Stimulated activated CD4-positive, alpha-beta T cell treated with anti-CD3 and anti-CD28 coated beads, TNF-alpha, amount 100 ng/mL, for 24 hours (primary cell): ENCODE measurements around the gene DNAJC13.
"Not testable (repeated sequence)": the region's sequence is repeated elsewhere in the genome, so short reads cannot be mapped to it uniquely, and the experiment has no call there.

ENCODE experiments used
- DNase-seq, 3 experiments: peaks; one replicate each; pipeline ENCODE4 v3.0.0-alpha.2; 2020; ENCODE audit warnings: low read depth in 3 of 3

Gene DNAJC13

DNA sequence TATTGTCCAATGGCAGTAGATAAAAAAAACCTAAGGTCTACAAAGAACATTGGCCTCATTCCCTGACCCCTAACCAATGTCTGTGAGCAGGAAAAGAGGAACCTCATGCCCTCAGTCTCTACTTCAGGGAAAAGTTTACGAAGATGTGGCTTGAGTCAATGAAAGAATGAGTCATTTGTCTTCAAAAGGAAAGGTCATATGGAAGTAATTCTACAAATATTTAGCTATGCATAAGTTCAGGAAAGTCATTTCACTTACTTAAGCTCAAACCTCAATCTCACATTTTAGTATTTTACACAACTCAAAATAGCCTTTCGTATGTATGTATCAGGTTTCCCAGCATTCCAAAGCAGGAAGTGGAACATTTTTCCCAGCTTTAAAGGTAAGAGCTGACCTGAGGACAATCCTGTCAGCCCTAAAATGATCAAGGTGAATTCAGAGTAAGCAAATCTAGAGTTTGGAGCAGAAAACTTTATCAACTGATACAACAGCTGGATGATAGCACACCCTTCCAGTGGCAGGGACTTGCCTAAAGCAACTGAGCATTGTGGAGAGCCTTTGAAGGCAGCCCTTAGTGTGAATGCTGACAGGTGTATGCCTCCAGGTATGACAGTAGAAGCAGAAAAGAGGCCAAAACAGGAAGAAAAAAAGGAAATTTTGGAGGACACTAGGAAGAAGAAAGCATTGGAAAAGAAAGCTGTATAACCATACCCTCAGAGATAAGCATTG lies 125.9 kb downstream of the DNAJC13 start:
- DNase-seq = no peak

DNA sequence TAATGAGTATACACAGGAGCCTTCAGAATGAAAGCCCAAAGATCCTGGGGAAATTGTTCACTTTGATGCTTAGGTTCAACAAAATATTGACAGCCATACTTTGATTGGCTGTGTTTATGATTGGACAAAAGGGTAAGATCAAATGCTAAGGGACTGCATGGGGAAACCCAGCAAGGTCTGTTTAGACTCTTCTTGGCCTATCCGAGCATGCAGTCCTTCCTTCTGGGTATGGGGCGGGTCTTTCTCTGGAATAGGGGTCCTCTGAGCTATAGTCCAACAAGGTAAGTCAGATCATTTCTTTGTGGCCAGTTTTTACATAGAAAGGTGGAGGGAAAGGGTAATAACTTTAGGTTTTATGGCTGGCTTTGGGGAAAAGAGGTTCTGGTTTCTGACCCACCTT lies 126.8 kb downstream of the DNAJC13 start:
- DNase-seq = no peak

DNA sequence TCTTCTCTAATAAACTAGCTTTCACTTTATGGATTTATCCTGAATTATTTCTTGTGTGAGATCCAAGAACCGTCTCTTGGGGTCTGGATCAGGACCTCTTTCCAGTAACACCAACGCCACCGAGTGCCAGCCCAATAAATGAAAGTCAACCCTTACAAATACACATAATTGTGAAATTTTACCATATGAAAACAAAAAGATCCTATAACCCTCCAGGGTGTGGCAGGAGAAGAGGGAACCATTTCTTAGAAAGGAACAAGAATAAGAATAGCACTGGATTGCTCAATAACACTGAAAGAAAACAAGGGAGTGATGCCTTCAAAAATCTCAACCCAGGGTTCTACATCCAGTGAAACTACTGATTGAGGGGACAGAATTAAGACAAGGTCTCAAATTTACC lies 128.2 kb downstream of the DNAJC13 start:
- no peak for DNase-seq

DNA sequence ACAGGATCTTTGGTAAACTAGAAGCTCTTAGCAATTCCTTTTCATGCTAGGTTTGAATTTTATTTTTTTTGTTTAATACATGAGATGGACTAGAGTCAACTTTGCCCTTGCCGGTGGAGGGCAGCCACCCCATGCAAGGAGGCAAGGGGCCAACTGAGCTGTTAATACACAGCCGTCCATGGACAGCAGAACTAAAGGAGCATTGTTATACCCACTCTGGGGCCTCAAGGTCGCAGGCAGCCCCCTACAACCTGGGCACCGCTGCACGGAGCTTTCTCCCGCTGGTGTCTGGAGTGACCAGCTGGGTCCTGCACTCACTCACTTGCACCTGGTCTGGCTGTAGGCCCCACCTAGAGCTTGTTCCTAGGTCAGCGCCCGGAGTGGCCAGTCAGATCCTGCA lies 131.9 kb downstream of the DNAJC13 start:
- DNase-seq = no peak

DNA sequence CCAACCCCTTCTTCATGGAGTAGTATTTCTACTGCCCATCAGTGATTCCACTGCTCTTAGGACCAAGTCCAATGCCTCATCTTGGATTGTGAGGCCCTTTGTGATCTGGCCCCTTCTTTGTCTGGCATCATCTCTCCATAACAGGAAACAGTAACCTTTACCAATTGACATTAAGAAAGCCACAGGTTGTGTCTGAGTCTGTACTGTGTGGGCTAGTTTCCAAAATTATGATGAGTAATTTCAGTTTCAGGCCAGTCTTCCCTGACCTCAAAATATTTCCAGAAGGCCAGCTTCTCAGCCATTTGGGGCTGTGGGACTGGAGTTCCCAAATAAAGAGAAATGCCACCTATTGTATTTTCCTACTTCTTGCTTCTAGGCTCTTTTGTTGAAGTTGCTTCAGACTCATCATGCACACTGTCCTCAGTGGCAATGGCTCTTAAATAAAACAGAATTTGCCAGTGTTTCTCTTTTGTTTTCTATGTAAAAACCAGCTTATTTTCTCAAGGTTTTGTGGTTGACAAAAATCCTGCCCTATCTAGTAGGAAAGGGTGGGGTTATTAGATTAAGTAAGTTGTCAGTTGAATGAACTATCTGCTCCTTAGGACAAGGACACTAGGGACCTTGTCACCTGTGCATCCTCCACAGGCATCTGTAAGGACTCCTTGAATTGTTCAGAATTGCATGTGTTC lies 132.7 kb downstream of the DNAJC13 start:
- DNase-seq = no peak

DNA sequence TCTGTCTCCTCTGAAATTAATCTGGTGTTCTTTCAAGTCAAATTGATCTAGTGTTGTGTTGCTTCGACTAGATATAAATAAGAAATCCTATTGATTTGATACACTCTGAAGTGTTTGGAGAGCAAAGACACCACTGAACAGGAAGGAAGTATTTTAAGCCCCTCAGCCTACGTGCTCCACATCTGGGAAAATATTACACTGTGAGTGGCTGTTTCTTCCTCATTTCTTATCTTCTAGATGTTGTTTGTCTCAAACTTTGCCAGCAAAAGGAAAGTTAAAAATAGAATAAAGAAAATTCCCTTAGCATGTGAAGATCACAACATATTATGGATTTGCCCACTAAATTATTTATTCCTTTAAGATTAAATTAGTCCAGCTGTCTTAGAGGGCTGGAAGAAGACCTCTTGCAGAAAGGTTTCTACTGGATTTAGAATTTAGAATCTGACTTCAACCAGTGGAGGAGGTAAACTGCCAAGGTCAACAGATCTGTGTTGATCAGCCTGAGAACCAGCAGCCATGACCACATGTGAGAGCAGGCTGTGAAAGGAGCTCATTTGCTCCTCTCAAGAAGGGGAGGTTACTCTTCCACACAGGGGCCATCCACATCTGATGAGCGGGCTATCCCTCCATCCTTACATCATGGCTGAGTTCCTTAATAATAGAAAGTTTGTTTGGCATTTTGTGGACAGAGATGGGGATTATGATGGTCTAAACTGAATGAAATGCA lies 133.4 kb downstream of the DNAJC13 start:
- no peak for DNase-seq

DNA sequence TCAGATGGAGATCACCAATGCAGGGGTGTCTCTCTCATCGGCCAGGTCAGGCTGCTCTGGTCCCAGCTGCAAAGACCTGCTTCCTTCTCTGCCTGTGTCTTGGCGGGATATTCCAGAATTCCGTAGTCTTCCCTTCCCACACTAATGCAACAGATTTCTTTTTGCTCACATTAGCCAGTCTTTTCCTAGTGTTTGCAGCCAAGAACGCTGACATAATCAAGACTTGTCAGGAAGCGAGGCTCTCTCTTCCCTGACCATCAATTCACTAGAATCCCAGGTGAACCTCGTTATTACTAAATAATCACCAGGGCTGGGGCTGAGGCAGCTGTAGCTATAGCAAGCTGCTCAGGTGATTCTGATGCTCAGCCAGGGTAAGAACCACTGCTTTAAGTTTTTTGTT lies 136.5 kb downstream of the DNAJC13 start:
- no peak for DNase-seq

DNA sequence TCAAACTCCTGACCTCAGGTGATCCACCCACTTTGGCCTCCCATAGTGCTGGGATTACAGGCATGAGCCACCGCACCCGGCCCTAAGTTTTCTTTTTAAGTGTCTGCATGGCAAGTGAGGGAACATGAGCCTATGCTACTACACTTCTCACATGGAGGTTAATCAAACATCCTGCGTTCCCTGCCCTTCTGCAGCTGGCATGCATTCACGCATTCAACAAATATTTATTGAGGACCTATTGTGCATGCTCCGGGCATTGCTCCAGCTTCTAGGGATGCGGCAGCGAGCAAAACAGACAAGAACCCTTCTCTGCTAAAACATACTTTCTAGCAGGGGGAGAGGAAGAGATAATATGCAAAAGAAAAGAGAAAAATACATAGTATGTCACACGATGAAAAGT lies 137.1 kb downstream of the DNAJC13 start:
- no peak for DNase-seq

DNA sequence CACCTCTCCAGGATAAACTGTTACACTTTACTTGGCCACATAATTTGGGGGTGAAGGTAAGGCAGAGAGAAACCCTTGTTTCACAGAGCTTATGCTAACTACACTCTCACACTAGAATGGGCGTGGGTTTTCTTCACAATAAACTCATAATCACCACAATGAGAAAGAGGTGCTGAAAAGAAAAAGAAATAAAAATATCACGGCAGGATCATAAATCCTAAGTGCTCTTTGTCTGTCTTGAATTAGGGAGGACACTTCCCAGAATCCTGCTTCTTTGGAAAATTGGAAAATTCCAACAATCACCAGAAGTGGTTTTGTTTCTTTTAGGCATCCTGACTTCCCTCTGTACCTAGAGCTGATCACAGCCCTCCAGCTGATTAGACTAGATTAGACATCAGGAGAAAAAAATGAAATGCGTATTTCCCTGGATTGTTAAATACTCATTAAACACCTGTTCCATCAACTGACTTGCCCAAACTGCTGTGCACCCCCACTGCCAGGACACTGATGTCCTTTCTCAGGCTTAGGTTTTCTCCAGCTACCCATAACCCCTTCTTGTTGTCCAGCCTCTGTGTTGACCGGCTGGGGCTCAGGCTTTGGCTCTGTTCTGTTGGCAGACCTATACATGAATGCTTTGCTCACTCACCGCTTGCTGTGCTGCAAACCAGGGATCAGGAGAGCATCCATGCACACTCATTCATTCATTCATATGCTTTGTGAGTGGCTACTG lies 138.2 kb downstream of the DNAJC13 start:
- DNase-seq = no peak

DNA sequence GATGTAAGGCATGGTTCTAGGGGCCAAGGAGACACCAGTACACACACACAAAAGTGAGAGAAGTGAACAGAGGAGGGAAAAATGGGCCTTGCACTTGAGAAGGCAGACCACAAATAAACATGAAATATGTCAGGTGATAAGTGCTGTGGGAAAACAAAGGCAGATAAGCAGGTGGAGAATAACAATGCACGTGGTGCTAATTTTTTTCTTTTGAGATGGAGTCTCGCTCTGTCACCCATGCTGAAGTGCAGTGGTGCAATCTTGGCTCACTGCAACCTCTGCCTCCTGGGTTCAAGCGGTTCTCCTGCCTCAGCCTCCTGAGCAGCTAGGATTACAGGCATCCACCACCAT lies 138.7 kb downstream of the DNAJC13 start:
- not testable (repeated sequence) for DNase-seq

DNA sequence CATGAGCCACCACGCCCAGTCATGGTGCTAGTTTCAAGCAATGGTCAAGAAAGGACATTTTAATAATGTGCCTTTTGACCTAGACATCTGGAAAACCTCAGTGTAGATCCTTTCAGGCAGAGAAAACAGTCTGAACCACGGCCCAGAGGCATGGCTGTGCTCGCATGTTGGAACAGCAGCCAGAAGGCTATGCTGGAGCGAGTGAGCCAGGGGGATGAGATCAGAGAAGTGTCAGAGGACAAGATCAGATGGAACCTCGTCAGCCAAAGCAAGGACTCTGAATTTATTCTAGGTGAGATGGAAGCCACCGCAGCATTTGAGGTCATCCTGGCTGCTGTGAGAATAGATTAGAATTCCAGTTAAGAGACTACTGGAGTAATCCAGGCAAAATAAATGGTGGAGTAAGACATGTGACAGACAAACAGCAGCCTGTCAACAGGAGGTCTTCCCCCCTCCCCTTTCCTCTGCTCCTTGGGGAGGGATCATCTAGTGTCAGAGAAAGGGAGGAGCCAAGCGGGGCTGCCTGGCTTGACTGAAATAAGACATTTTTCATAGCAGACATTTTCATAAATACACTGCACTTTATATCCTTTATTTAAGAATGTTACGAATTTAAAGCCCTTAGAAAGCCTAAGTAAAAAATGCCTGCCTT lies 139.3 kb downstream of the DNAJC13 start:
- no peak for DNase-seq

DNA sequence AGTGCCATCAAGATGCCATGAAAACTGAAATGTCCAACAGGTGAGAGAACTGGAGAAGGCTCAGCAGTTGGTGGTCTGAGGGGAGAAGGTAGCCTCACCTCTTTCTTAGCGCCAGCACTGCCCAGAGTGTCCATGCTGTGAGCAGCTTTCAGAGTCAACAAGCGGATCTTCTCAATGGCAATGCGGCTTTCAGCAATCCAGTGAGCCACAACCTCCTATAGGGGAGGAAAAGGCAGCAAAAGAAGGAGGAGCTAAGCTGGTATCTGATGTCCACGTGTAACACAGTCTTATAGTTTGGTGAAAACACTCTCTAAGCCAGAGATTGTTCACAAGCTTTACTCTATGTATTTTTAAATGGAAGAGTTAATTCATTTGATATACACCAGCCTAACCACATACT lies 143.7 kb downstream of the DNAJC13 start:
- DNase-seq = no peak

DNA sequence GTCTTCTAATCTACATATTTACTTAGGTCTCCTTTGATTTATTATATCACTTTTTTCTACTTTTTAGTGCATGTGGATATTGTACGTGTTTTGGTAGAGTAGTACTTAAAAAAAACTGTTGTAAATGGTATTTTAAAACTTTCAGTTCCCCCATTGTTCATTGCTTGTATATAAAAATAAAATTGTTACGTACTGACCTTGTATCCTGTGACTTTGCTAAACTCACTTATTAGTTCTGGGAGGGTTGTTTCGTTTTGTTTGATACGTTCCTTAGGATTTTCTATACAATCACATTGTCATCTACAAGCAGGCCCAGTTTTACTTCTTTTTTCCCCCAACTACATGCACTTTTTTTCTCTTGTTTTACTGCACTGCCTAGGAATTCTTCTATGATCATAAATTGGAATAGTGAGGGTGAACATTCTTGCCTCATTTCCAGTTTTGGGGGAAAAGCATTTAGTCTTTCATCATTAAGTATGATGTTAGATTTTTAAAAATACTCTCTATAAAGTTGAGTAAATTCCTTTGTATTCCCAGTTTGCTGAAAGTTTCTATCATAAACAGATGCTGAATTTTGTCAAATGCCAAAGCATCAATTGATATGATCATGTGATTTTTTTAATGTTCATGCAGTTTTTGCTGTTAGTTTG lies 146.2 kb downstream of the DNAJC13 start:
- no peak for DNase-seq

DNA sequence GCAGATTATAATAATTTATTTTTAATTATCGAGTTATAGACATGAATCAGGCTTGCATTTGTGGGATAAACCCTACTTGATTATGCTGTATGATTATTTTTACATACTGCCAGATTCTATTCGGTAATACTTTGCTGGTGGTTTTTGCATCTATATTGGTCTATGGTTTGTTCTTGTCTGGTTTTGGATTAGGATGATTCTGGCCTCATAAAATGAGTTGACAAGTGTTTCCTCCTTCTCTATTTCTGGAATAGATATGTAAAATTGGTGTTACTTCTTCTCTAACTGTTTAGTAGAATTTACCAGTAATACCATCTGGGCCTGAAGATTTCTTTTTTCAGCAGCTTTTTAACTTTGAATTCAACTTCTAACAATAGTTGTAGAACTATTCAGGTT lies 146.8 kb downstream of the DNAJC13 start:
- DNase-seq = no peak

DNA sequence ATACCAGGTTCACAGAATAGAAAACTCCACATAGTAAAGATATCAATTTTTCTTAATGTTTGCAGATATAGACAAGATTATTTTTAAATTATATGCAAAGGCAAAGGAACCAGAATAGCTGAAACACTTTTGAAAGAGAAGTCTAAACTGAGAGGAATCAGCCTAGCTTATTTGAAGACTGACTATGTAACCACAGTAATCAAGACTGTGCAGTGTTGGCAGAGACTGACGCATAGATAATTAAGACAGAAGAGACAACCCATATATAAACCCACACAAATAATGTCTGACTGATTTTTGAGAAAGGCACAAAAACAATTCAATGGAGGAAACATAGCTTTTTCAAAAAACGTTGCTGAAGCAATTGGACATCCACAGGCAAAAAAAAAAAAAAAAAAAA lies 151.1 kb downstream of the DNAJC13 start:
- DNase-seq = no peak

DNA sequence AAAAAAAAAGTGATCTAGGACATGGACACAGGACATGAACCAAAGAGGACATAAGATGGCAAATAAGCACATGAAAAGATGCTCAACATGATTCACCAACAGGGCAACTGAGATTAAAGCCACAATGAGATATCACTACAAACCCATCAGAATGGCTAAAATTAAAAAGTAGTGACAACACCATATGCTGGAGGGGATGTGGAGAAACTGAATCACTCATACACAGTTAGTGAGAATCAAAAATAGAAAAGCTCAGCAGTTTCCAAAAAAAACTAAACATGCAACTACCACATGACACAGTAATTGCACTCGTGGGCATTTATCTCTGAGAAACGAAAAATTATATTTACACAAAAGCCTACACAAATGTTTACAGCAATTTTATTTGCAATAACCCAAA lies 151.9 kb downstream of the DNAJC13 start:
- no peak for DNase-seq

DNA sequence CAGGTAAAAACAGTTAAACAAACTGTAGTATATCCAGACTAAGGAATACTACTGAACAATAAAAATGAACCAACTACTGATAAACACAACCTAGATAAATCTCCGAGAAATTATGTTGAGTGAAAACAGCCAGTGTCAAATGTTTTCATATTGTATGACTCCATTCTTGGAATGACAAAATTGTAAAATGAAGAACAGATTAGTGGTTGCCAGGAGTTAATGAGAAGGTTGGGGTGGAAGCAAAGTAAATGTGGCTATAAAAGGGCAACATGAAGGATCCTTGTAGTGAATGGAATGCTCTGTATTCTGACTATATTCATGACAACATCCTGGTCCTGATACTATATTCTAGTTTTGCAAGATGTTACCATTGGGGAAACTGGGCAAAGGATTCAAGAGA lies 152.3 kb downstream of the DNAJC13 start:
- DNase-seq = no peak

DNA sequence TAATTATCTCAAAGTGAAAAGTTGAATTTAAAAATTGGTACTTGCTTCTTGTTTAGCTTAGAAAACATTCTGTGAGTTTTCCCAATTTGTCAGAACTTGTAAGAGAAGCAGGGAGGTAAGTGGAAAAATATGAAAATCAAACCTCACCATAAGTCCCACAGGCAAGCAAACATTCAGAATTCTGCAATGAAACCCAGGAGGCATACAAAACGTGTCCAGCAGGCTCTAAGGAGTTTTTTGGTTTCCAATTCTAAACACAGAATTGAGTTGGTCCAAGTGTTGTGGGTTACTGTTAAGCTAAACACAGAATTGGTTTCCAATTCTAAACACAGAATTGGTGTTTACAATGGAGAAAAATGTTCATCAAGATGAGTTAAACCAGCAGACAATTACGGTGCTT lies 152.7 kb downstream of the DNAJC13 start:
- DNase-seq = no peak

DNA sequence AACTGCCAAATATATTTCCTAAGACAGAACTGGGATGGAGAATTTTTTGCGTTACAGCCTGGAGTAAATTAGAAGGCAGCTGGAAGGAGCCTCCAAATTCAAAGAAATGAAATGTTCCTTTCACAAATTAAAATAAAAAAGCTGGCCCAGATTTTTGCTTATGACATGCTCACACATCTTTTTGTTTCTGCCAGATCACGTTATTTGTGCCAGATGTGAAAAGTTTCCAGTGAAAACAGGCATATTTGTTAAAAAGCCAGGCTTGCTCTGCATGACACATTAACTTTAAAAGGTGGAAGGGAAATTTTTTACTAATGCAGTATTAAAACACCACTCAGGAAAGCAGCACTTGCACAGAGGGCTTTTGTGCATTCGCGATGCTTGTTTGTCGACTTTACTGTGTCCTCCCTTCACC lies 156.5 kb downstream of the DNAJC13 start:
- no peak for DNase-seq

DNA sequence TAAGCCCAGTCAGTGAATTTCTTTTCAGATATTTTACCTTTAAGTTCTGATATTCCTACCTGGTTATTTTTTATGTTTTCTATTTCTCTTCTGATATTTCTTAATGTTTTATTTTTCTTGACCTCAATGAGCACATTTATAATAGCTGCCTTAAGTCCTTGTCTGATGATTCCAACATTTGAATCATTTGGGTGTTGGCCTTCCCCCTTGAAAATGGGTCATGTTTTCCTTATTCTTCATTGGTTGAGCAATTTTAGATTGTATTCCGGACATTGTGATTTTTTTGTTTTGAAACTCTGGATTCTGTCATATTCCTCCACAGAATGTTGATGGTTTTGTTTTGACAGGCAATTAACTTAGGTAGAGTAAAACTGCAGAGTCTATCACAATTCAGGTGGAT lies 170.1 kb downstream of the DNAJC13 start:
- no peak for DNase-seq
